Central memory CD8-positive, alpha-beta T cell (primary cell): ENCODE data around the gene PCIF1.
"Not testable (repeated sequence)": the region's sequence is repeated elsewhere in the genome, so short reads cannot be mapped to it uniquely, and the experiment has no call there.

Source experiments
- ATAC-seq: fragments of 150-1000 bp; cut with Tn5 transposase; replicated peaks from 2 replicates; pipeline ENCODE4 v1.10.0; 2022; ENCODE audit warnings: mild to moderate bottlenecking, moderate FRiP score, moderate number of reproducible peaks; ENCODE audit not compliant: poor library complexity, severe bottlenecking; ENCODE audit errors: extremely low read depth
- DNase-seq, 2 donors: peaks; one replicate each; pipeline ENCODE4 v3.0.0; 2021; ENCODE audit warnings: low spot score in 2 of 2
- H3K27ac Mint-ChIP-seq: one replicate; pipeline ENCODE4 v1.8.0; 2022; ENCODE audit warnings: low read depth, mild to moderate bottlenecking, moderate library complexity, mixed read lengths
- H3K27me3 Mint-ChIP-seq: one replicate; pipeline ENCODE4 v1.8.0; 2022; ENCODE audit warnings: mixed read lengths
- H3K36me3 Mint-ChIP-seq: one replicate; pipeline ENCODE4 v1.8.0; 2022; ENCODE audit warnings: mild to moderate bottlenecking, moderate library complexity, mixed read lengths; ENCODE audit not compliant: insufficient read depth
- H3K4me1 Mint-ChIP-seq: one replicate; pipeline ENCODE4 v1.8.0; 2022; ENCODE audit warnings: mixed read lengths
- H3K4me3 Mint-ChIP-seq: one replicate; pipeline ENCODE4 v1.8.0; 2022; ENCODE audit warnings: mild to moderate bottlenecking, moderate library complexity, mixed read lengths
- H3K9me3 Mint-ChIP-seq: one replicate; pipeline ENCODE4 v1.8.0; 2022; ENCODE audit warnings: mixed read lengths

The PCIF1 gene

DNA sequence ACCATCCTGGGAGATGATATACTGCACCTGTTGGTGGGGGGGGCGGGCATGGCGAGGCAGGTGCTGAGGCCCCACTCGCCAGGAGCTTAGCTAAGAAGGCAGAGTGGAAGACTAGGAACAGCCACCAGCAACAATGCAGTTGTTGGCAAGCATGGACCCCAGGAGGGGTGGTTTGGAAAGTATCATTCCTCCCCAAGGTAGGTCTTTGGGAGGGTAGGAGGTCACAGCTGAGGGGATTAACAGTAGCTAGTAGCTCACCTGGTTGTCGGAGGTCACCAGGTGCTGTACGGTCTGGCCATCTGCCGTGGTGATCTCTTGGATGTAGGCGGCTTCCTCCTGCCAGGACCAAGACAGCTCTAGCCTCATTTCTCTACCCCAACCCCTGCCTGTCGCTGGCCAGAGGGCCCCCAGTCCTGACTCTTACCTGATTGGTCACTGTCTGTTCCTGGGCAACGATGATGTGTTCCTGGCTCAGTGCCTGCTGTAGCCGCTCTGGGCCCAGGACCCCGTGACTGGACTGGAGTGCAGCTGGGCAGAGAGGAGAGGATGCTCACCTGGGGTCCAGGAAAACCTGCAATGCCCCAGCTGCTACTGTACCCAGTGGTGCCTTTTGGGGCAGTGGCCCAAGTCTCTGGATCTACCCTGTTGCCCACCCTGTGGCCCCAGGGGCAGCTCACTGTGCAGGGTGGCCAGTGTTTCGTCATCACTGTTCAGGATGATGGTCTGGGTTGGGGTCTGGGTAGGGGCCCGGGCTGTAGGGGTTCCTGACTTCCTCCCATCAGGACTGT lies 15.3 kb downstream of the PCIF1 start:
- peak overlapping the region; percentile 75 for H3K27ac Mint-ChIP-seq
- no peaks in the 10 kb centered on the region for H3K9me3 Mint-ChIP-seq
- peaks cover 25% of the 10 kb centered on the region for H3K4me1 Mint-ChIP-seq
- H3K36me3 Mint-ChIP-seq: peaks cover 47% of the 10 kb centered on the region
- H3K27me3 Mint-ChIP-seq: no peaks in the 10 kb centered on the region
- no peak for DNase-seq
- H3K4me3 Mint-ChIP-seq: no peak overlapping the region
- no peak for ATAC-seq

- Mint-ChIP-seq H3K27ac (peak overlapping the region; percentile 19), H3K36me3 (peaks cover 46% of the 10 kb centered on the region), H3K9me3 (no peaks in the 10 kb centered on the region), H3K4me1 (peaks cover 25% of the 10 kb centered on the region), H3K4me3 (no peak overlapping the region), H3K27me3 (no peaks in the 10 kb centered on the region)
- ATAC-seq: no peak
- DNase-seq: no peak
Observed at GRCh38 chr20:45950330-45950646, 15.8 kb downstream of the PCIF1 start.

DNA sequence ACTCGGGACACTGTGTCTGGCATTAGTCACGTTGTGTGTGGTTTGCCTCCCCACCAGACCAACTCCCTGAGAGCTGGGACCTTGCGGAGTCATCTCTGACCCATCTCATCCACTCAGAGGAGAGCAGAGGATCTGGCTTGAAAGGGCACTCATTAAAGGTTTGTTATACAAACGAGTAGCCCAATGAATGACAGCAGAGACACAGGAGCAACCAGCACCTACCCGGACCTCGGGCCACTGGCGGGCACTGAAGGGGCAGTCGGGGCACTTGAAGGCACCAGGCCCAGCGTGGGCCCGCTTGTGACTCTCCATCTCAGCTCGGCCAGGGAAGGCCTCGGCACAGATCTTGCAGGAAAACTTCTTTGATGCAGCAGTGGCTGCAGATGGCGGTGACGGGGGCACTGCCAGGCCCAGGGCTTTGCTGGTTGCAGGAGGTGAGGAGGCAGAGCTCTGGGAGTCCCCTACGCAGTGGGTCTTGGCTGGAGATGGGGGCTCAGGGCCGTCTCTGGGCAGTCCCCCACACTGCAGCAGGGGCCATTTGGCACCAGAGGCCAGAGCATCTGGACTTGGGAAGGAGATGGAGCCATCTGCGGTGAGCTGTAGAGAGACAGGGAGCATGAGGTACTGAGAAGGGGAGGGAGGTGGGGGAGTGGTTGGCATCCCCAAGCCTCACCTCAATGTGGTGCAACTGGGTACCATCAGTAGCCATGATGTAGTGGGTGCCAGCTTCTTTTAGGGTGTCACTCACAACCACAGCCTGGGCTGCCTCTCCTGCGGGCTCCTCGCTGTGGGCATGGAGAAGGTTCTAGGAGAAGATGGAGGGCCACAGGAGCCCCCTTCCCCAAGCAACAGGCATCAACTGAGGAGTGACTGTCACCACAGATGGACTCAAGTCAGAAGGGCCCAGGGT lies 17.7 kb downstream of the PCIF1 start:
- Mint-ChIP-seq H3K36me3 (peaks cover 41% of the 10 kb centered on the region), H3K27ac (no peak overlapping the region)
- ATAC-seq: no peak

GRCh38 chr20:45952861-45953260 lies 18.4 kb downstream of the PCIF1 start:
- H3K36me3 Mint-ChIP-seq: peaks cover 45% of the 10 kb centered on the region
- H3K27me3 Mint-ChIP-seq: no peaks in the 10 kb centered on the region
- H3K4me3 Mint-ChIP-seq: no peak overlapping the region
- H3K27ac Mint-ChIP-seq: no peak overlapping the region
- H3K4me1 Mint-ChIP-seq: peaks cover 15% of the 10 kb centered on the region
- H3K9me3 Mint-ChIP-seq: no peaks in the 10 kb centered on the region
- ATAC-seq (no peak), DNase-seq (no peak)

More for the DNA sequence above, 17.7 kb downstream of the PCIF1 start:
- peaks cover 15% of the 10 kb centered on the region for H3K4me1 Mint-ChIP-seq
- H3K4me3 Mint-ChIP-seq: no peak overlapping the region
- no peaks in the 10 kb centered on the region for H3K9me3 Mint-ChIP-seq
- no peaks in the 10 kb centered on the region for H3K27me3 Mint-ChIP-seq
- no peak for DNase-seq

DNA sequence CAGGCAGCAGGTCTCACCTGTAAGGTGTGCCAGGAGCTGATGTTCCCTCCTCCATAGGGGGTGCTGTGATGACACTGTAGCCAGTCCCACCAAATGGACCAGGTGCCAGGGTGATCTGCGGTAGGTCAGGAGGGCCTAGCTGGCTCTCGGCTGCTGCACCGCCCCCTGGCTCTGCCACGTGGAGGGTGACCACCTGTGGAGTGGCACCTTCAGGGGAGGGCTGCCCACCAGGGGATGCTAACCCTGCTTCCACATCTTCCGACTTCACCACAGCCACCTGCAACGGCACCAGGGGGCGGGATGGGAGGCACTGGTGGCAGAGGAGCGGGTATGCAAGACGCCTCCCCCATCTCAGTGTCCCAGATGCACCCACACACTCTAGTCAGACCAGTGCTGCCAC lies 19.2 kb downstream of the PCIF1 start:
- Mint-ChIP-seq H3K36me3 (peaks cover 46% of the 10 kb centered on the region), H3K9me3 (no peaks in the 10 kb centered on the region), H3K27ac (no peak overlapping the region), H3K4me1 (peaks cover 15% of the 10 kb centered on the region), H3K4me3 (no peak overlapping the region), H3K27me3 (no peaks in the 10 kb centered on the region)
- DNase-seq: no peak
- ATAC-seq: no peak

- not testable (repeated sequence) for H3K4me3 Mint-ChIP-seq, ATAC-seq, H3K4me1 Mint-ChIP-seq, DNase-seq, H3K27me3 Mint-ChIP-seq, H3K9me3 Mint-ChIP-seq
- peak overlapping the region; percentile 67 for H3K27ac Mint-ChIP-seq
- peaks cover 59% of the 10 kb centered on the region for H3K36me3 Mint-ChIP-seq
Observed at GRCh38 chr20:45956326-45956725, 21.8 kb downstream of the PCIF1 start.

DNA sequence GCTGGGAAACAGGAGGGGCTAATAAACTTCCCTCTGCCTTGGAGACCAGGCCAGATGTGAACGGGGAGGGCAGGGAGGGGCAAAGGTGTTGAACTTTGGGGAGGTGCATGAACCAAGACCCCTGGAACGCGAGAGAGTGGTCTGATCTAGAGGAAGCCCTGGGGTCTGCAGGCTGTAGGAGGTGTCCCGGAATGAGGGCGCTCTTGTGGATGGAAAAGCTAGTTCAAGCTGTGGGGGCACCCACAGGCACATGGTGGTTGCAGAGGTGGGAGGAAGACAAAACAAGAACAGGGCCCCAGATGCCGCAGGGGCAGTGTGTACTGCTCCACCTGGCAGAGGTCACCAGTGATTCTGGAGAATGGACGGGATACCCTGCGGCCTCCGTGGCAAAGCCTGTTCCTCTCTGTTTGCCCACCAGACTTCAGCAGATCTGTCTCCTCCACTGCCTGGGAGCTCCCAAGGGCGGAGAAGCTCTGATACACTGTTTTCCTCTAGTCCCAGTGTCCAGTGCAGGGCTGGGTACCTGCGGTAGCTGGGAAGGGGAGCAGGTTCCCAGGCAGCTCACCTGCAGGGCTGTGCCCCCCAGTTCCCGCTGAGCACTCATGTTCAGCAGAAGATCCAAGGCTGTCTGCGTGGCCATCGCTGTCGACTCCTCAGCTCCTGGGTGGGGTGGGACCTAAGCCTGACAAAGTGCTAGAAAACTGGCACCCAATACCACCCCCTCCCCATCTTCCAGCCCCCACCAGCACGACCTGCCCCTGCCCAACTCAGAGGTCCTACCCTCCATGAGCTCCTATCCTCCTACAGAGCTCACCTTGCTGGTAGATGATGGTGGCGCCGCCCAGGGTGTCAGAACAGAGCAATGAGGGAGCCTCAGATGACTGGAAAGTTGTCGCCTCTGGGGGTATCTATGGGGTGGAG lies 22.8 kb downstream of the PCIF1 start:
- peaks cover 59% of the 10 kb centered on the region for H3K36me3 Mint-ChIP-seq
- H3K27me3 Mint-ChIP-seq: no peaks in the 10 kb centered on the region
- DNase-seq (no peak), ATAC-seq (no peak)
- no peak overlapping the region for H3K27ac Mint-ChIP-seq
- H3K4me3 Mint-ChIP-seq: no peak overlapping the region
- peaks cover 5% of the 10 kb centered on the region for H3K4me1 Mint-ChIP-seq
- no peaks in the 10 kb centered on the region for H3K9me3 Mint-ChIP-seq

- Mint-ChIP-seq H3K4me3 (no peak overlapping the region), H3K27me3 (no peaks in the 10 kb centered on the region), H3K9me3 (no peaks in the 10 kb centered on the region), H3K27ac (peak overlapping the region; percentile 30), H3K36me3 (peaks cover 66% of the 10 kb centered on the region), H3K4me1 (peaks cover 9% of the 10 kb centered on the region)
- ATAC-seq (no peak), DNase-seq (no peak)
Observed at GRCh38 chr20:45958593-45958992, 24.1 kb downstream of the PCIF1 start.

GRCh38 chr20:45959126-45959525 lies 24.6 kb downstream of the PCIF1 start:
- peaks cover 68% of the 10 kb centered on the region for H3K36me3 Mint-ChIP-seq

GRCh38 chr20:45959956-45960630 lies 25.6 kb downstream of the PCIF1 start:
- Mint-ChIP-seq H3K4me3 (no peak overlapping the region), H3K27ac (no peak overlapping the region), H3K36me3 (peaks cover 75% of the 10 kb centered on the region), H3K9me3 (no peaks in the 10 kb centered on the region), H3K4me1 (peaks cover 4% of the 10 kb centered on the region), H3K27me3 (no peaks in the 10 kb centered on the region)
- DNase-seq (no peak), ATAC-seq (no peak)

More at GRCh38 chr20:45959126-45959525, 24.6 kb downstream of the PCIF1 start:
- H3K9me3 Mint-ChIP-seq: no peaks in the 10 kb centered on the region
- ATAC-seq (no peak), DNase-seq (no peak)
- no peaks in the 10 kb centered on the region for H3K27me3 Mint-ChIP-seq
- H3K4me3 Mint-ChIP-seq: no peak overlapping the region
- H3K27ac Mint-ChIP-seq: no peak overlapping the region
- H3K4me1 Mint-ChIP-seq: peaks cover 4% of the 10 kb centered on the region

DNA sequence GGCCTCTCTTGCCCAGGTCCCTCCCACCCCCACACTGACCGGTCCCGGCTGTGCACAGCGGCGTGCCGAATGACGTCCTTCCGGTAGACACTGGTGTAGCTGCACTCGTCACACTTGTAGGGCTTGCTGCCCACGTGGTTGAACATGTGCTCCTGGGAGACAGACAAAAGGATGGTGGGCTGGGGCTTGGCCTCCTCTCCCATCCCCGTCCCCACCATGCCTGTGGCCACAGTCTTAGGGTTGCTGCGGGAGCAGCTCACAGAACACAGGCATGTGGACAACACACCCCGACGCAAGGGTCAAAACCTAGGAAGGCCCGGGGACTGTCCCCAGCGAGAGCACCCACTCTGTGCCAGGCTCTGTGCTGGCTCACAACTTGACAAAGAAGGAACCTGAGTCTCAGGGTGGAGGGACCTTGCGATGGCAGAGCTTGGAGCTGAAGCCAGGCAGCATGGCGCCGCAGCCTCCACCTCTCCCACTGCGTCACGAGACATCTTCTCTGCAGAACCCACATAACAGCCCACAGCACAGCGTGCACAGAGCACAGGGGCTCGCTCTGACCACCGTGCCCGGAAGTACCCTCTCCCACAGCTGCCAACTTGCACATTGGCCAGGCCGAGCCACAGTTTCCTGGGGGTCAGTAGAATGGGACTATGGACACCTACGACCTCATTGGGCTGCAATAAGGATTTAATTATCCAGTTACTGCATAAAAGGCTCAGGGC lies 27.7 kb downstream of the PCIF1 start:
- DNase-seq (no peak), ATAC-seq (no peak)
- Mint-ChIP-seq H3K9me3 (no peaks in the 10 kb centered on the region), H3K27me3 (no peaks in the 10 kb centered on the region), H3K4me3 (no peak overlapping the region), H3K27ac (peak overlapping the region; percentile 53), H3K4me1 (peaks cover 4% of the 10 kb centered on the region), H3K36me3 (peaks cover 82% of the 10 kb centered on the region)
